Hair follicular keratinocyte (primary cell): ENCODE data around the gene SLCO4C1. TPM values are rescaled to one million over a fixed set of nuclear protein-coding genes. Genes with fewer than 3 reads are reported as not detected.

Experiments
- total RNA-seq: library from RNA; depleted of rRNA; stranded (reverse); fragments of >200 nt; gene quantifications from 2 replicates; pipeline ENCODE4 v1.2.3, GENCODE V29; 2015

The SLCO4C1 gene
- total RNA-seq, result 0.16 and 0.19 TPM in 2 replicates

GRCh38 chr5:102296178-102296817 lies at the start of gene SLCO4C1:
TSS of gene SLCO4C1 (minus strand) at chr5:102296284. CDS start at chr5:102296262, 22 bp downstream.

Other genes with a start within 250 kb of the SLCO4C1 start
- not detected in 2 replicates for gene SLCO6A1, start 202.7 kb upstream of the SLCO4C1 start, total RNA-seq